Activated CD8-positive, alpha-beta memory T cell treated with anti-CD3 and anti-CD28 coated beads for 48 hours (primary cell): ENCODE measurements around the gene KIR3DL2.
"Not testable (repeated sequence)": the region's sequence is repeated elsewhere in the genome, so short reads cannot be mapped to it uniquely, and the experiment has no call there.

Source experiments
- DNase-seq, 3 experiments: peaks; one replicate each; pipeline ENCODE4 v3.0.0-alpha.2; 2020; ENCODE audit warnings: low read depth in 2 of 3, low spot score in 2 of 3

The KIR3DL2 gene

DNA sequence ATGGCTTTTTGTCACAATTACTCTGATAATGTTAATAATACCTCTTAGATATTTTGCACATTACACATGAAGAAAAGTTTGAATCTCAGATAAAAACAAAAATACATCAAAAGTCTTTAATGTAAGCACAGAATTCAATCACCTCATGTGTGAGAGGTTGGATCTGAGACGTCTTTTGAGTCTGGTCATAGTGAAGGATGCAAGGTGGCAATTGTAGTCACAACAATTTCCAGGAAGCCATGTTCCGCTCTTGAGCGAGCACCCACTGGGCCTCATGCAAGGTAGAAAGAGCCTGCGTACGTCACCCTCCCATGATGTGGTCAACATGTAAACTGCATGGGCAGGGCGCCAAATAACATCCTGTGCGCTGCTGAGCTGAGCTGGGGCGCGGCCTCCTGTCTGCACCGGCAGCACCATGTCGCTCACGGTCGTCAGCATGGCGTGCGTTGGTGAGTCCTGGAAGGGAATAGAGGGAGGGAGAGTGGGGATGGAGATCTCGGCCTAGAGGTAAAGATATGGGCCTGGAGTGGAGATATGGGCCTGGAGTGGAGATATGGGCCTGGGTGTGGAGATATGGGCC lies at the start of gene KIR3DL2:
TSS of gene KIR3DL2 (plus strand) at position 383 of the 580 bp plus-strand sequence. CDS start at position 416, 33 bp downstream.
- not testable (repeated sequence) for DNase-seq

DNA sequence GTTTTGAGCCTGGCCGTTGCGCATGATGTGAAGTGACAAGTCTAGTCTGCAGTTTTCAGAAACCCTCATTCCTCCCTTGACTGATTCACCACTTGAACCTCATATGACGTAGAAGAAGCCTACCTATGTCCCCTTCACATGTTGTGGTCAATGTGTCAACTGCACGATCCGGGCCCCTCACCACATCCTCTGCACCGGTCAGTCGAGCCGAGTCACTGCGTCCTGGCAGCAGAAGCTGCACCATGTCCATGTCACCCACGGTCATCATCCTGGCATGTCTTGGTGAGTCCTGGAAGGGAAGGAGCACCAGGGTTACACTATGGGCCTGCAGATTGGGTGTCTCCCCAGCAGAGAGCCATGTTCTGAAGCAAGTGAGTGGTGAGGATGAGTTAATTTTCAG lies 46.8 kb upstream of the KIR3DL2 start, which contains the start of gene KIR2DL4:
TSS of gene KIR2DL4 (plus strand) at position 201 of the 400 bp plus-strand sequence. CDS start at position 243, 42 bp downstream.
- DNase-seq, result no peak

DNA sequence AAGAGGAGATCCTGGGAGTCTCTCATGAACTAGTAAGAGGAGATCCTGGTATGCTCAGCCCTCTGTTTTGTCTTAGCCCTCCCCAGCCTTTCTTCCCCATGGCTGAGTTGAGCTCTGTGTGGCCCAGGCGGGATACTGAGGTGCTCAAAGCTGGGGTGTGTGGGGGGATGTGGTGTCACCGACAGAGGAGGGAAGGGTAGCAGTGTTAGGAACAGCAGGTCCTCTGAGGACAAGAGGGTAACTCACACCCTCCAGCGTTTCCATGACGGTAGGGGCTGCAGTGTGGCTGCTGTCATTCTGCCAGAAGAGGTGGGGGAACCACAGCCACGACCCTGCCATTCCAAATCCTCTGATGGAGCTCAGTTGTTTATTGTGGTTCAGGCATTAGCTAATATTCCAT lies 46.1 kb upstream of the KIR3DL2 start:
- no peak for DNase-seq

DNA sequence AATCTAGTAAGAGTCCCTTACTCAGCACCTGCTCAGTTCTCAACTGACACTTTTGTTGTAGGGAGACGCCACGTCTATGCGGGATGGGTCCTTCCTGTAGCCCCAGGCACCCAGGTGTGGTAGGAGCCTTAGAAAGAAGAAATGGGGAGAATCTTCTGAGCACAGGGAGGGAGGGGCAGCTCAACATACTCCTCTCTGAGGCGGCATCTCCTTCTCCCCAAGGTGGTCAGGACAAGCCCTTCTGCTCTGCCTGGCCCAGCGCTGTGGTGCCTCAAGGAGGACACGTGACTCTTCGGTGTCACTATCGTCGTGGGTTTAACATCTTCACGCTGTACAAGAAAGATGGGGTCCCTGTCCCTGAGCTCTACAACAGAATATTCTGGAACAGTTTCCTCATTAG lies 45.7 kb upstream of the KIR3DL2 start:
- DNase-seq, result no peak

DNA sequence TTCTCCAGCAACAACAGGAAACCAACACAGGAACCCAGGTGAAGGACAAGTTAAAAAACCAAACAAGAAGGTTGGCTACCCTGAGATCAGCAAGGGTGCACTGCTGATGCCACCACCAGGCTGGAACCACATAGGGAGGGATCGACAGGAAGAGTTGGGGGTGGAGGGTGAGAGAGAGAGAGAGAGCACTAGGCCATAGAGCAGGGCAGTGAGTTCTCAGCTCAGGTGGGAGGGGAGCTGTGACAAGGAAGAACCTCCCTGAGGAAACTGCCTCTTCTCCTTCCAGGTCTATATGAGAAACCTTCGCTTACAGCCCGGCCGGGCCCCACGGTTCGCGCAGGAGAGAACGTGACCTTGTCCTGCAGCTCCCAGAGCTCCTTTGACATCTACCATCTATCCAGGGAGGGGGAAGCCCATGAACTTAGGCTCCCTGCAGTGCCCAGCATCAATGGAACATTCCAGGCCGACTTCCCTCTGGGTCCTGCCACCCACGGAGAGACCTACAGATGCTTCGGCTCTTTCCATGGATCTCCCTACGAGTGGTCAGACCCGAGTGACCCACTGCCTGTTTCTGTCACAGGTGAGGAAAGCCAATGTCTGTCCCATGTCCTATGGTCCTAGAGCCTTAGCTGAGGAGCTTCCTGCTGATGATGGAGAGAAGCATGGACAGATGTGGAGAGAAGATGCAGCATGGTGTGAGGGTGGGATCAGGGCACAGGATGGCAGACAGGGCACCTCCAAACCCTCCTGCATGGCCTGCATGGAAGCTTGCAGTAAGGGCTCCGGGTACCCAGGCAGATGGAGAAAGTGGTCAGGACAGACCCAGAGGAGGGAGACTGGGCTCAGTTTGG lies 44.4 kb upstream of the KIR3DL2 start:
- DNase-seq, result no peak

DNA sequence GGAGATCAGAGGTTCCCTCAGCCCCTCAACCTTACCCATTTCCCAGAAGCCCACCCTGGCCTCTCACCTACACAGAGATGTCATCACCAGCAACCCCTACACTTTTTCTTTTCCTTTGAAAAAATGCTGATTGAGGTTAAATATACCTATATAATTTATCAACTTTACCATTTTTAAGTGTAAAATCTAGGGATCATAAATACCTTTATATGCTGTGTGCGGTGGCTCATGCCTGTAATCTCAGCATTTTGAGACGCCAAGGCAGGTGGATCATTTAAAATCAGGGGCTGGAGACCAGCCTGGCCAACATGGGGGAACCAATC lies 43.8 kb upstream of the KIR3DL2 start:
- DNase-seq, result no peak

DNA sequence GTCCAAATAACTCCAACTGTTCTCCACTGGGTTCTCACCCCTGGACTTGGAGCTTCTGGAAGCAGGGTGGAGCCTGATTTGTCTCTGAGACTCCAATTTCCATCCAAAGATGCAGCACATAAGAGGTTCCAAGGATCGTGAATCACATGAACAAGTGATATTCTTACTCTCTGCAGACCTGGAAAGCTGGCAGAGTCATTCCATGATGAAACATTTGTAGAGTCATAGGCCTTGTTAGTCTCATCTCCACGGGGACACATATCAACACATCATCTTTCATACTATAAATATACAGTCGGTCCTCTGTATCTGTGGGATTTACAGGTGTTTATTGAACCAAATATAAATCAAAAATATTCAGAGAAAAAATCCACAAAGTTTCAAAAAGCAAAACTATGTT lies 35.7 kb upstream of the KIR3DL2 start:
- not testable (repeated sequence) for DNase-seq

DNA sequence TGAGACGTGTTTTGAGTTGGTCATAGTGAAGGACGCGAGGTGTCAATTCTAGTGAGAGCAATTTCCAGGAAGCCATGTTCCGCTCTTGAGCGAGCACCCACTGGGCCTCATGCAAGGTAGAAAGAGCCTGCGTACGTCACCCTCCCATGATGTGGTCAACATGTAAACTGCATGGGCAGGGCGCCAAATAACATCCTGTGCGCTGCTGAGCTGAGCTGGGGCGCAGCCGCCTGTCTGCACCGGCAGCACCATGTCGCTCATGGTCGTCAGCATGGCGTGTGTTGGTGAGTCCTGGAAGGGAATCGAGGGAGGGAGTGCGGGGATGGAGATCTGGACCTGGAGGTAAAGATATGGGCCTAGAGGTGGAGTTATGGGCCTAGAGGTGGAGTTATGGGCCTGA lies 34.0 kb upstream of the KIR3DL2 start, which contains the start of gene KIR3DL1:
TSS of gene KIR3DL1 (plus strand) at position 218 of the 400 bp plus-strand sequence.
- DNase-seq, result not testable (repeated sequence)

DNA sequence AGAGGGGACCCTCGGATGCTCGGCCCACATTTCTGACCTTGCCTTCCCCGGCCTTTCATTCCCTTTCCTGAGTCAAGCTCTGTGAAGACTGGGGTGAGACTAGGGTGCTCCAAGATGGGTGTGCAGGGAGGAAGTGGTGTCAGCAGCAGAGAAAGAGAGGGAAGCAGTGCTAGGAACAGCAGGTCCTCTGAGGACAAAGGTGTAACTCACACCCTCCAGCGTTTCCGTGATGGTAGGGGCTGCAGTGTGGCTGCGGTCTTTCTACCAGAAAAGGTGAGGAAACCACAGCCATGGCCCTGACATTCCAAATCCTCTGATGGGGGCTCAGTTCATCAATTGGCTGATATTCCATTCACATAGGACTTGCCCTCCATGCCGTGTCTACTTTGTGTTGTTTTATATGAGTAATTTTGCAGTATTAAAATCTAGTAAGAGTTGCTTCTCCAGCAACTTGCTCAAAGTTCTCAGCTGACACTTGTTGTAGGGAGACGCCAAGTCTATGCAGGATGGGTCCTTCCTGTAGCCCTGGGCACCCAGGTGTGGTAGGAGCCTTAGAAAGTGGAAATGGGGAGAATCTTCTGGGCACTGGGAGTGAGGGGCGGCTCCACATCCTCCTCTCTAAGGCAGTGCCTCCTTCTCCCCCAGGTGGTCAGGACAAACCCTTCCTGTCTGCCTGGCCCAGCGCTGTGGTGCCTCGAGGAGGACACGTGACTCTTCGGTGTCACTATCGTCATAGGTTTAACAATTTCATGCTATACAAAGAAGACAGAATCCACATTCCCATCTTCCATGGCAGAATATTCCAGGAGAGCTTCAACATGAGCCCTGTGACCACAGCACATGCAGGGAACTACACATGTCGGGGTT lies 32.3 kb upstream of the KIR3DL2 start:
- DNase-seq, result no peak

DNA sequence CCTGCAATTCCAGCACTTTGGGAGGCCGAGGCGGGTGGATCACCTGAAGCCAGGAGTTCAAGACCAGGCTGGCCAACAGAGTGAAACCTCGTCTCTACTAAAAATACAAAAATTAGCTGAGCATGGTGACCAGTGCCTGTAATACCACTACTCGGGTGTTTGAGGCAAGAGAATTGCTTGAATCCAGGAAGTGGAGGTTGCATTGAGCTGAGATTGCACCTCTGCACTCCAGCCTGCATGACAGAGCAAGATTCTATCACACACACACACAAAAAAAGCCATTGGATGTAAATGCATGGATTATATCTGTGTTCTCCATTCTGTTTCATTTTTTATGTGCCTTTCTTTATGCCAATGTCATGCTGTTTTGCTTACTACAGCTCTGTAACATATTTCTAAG lies 25.8 kb upstream of the KIR3DL2 start:
- DNase-seq, result not testable (repeated sequence)

DNA sequence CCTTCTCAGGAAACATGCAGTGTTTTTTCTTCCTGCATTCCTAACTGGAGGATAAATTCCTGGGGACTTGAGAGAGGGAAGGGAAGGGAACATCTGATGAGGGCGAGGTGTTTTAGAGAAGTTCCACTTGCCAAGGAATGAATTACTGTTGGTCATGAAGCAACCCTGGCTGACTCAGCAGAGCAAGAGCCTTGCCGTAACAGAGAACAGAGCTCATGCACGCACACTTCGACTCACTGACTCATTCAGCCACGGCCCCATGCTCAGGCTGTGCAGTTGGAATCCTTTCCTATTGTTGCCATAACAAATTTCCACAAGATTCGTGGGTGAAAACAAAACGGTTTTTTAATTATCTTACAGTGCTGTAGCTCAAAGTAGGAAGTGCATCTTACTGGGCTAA lies 24.9 kb upstream of the KIR3DL2 start:
- DNase-seq, result not testable (repeated sequence)

DNA sequence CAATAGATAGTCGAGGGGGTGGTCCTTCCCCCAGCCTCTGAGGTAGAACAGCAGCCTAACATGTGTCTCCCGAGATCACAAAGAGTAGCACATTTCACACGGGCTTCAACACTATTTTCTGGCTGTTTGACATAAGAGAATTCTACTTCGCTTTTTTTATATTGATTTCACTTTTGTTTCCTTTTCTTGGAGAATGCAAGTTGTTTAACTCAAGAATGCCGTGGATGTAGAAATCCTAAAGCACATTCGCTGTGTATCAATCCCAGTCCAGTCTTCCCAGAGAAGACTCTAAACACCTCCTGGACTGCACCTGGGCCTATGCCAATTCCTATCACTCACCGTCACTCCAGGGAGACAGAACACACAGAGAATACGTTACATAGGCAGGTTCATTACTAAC lies 22.2 kb upstream of the KIR3DL2 start:
- DNase-seq, result not testable (repeated sequence)

DNA sequence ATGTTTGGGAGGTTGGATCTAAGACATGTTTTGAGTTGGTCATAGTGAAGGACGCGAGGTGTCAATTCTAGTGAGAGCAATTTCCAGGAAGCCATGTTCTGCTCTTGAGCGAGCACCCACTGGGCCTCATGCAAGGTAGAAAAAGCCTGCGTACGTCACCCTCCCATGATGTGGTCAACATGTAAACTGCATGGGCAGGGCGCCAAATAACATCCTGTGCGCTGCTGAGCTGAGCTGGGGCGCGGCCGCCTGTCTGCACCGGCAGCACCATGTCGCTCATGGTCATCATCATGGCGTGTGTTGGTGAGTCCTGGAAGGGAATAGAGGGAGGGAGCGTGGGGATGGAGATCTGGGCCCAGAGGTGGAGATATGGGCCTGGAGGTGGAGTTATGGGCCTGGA lies 17.7 kb upstream of the KIR3DL2 start, which contains the start of gene KIR2DS4:
TSS of gene KIR2DS4 (plus strand) at position 181 of the 400 bp plus-strand sequence.
- DNase-seq, result not testable (repeated sequence)

DNA sequence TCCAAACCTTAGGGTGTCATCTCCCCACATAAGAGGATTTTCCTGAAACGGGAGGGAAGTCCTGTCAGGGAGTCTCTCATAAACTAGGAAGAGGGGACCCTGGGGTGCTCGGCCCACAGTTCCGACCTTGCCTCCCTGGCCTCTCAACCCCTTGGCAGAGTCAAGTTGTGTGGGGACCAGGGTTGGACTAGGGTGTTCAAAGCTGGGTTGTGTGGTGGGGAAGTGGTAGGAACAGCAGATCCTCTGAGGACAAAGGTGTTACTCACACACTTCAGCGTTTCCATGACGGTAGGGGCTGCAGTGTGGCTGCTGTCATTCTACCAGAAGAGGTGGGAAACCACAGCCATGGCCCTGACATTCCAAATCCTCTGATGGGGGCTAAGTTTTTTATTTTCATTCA lies 15.1 kb upstream of the KIR3DL2 start:
- not testable (repeated sequence) for DNase-seq

DNA sequence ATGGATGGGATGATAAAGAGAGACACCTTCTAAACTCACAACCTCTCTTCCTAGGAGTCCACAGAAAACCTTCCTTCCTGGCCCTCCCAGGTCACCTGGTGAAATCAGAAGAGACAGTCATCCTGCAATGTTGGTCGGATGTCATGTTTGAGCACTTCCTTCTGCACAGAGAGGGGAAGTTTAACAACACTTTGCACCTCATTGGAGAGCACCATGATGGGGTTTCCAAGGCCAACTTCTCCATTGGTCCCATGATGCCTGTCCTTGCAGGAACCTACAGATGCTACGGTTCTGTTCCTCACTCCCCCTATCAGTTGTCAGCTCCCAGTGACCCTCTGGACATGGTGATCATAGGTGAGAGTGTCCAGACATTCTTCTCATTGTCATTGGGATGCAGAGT lies 12.7 kb upstream of the KIR3DL2 start:
- DNase-seq, result not testable (repeated sequence)

DNA sequence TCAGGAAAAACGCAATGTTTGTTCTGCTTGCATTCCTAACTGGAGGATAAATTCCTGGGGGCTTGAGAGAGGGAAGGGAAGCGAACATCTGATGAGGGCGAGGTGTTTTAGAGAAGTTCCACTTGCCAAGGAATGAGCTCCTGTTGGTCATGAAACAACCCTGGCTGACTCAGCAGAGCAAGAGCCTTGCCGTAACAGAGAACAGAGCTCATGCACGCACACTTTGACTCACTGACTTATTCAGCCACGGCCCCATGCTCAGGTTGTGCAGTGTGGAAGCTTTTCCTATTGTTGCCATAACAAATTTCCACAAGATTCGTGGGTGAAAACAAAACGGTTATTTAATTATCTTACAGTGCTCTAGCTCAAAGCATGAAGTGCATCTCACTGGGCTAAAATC lies 7.1 kb upstream of the KIR3DL2 start:
- DNase-seq, result not testable (repeated sequence)

DNA sequence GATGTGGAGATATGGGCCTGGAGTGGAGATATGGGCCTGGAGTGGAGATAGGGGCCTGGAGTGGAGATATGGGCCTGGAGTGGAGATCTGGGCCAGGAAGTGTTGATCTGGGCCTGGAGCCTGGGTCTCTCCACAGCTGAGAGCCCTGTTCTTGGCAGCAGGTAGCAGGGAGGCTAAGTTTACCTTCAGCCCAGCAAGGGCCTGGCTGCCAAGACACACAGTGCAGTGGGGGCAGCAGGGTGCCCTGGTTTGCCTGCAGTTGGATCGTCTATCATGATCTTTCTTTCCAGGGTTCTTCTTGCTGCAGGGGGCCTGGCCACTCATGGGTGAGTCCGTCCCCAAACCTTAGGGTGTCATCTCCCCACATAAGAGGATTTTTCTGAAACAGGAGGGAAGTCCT lies 687 bp downstream of the KIR3DL2 start:
- no peak for DNase-seq

DNA sequence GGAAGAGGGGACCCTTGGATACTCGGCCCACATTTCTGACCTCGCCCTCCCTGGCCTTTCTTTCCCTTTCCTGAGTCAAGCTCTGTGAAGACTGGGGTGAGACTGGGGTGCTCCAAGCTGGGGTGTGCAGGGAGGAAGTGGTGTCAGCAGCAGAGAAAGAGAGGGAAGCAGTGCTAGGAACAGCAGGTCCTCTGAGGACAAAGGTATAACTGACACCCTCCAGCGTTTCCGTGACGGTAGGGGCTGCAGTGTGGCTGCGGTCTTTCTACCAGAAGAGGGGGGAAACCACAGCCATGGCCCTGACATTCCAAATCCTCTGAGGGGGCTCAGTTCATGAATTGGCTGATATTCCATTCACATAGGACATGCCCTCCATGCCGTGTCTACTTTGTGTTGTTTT lies 1.1 kb downstream of the KIR3DL2 start:
- DNase-seq, result no peak

DNA sequence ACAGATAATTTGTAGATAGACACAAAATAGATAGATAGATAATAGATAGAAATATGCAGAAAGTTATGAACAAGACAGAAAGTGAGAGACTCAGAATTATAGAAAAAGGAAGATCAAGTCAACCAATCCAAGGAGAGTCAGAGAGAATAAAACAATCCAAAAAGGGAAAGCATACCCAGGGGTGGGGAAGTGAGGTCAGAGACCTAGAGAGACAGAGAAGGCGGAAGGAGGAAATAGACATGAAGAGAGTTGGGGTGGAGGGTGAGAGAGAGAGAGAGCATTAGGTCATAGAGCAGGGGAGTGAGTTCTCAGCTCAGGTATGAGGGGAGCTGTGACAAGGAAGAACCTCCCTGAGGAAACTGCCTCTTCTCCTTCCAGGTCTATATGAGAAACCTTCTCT lies 5.0 kb downstream of the KIR3DL2 start:
- not testable (repeated sequence) for DNase-seq

DNA sequence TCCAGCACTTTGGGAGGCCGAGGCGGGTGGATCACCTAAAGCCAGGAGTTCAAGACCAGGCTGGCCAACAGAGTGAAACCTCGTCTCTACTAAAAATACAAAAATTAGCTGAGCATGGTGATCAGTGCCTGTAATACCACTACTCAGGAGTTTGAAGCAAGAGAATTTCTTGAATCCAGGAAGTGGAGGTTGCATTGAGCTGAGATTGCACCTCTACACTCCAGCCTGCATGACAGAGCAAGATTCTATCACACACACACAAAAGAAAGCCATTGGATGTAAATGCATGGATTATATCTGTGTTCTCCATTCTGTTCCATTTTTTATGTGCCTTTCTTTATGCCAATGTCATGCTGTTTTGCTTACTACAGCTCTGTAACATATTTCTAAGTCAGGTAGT lies 8.2 kb downstream of the KIR3DL2 start:
- DNase-seq, result not testable (repeated sequence)

DNA sequence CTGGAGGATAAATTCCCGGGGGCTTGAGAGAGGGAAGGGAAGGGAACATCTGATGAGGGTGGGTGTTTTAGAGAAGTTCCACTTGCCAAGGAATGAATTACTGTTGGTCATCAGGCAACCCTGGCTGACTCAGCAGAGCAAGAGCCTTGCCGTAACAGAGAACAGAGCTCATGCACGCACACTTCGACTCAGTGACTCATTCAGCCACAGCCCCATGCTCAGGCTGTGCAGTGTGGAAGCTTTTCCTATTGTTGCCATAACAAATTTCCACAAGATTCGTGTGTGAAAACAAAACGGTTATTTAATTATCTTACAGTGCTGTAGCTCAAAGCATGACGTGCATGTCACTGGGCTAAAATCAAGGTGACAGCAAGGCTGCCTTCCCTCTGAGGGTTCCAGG lies 9.2 kb downstream of the KIR3DL2 start:
- not testable (repeated sequence) for DNase-seq
